Panc1 (cell line): ENCODE measurements around the gene RANGAP1. TPM values are rescaled to one million over a fixed set of nuclear protein-coding genes. Genes with fewer than 3 reads are reported as not detected.
"Not testable (repeated sequence)": the region's sequence is repeated elsewhere in the genome, so short reads cannot be mapped to it uniquely, and the experiment has no call there.

Experiments used
- ATAC-seq: fragments of 200-7000 bp; cut with Tn5 transposase; 2 replicates; pipeline ENCODE4 v1.9.1; 2020; ENCODE audit warnings: mild to moderate bottlenecking, moderate library complexity
- BruUV-seq: library from RNA; stranded (reverse); fragments of 400-500 nt; replicated peaks from 2 replicates; lab custom pipeline; 2021; lab: Mats Ljungman, UMichigan
- CTCF ChIA-PET: fragments of 300-600 bp; sonication (Branson Sonifier 250); formaldehyde crosslinking; loops from one replicate; lab custom pipeline; 2022; ENCODE audit warnings: antibody characterized with exemption; lab: Charles Lee
- POLR2A ChIA-PET: fragments of 300-600 bp; sonication (Branson Sonifier 250); formaldehyde crosslinking; loops from one replicate; lab custom pipeline; 2022; ENCODE audit warnings: antibody characterized with exemption; lab: Charles Lee
- DNase-seq: peaks from one replicate; pipeline ENCODE4 v3.0.0-alpha.2; 2010; ENCODE audit warnings: low read depth, low spot score
- H3K27ac ChIP-seq: 2 replicates; pipeline ENCODE4 v1.5.1; 2011; ENCODE audit warnings: mild to moderate bottlenecking, low read length, inconsistent platforms
- H3K27me3 ChIP-seq: fragments of 200-500 bp; sonication (Bioruptor generic); 2 replicates; pipeline ENCODE4 v1.6.0; 2014; ENCODE audit warnings: low read length, inconsistent platforms; ENCODE audit not compliant: control insufficient read depth, insufficient read depth
- H3K36me3 ChIP-seq: fragments of 200-500 bp; sonication (Bioruptor generic); 2 replicates; pipeline ENCODE4 v1.5.1; 2014; ENCODE audit warnings: inconsistent platforms, mild to moderate bottlenecking, low read length, moderate library complexity; ENCODE audit not compliant: control insufficient read depth, insufficient read depth
- H3K4me1 ChIP-seq: 2 replicates; pipeline ENCODE4 v1.5.1; 2011; ENCODE audit warnings: inconsistent platforms, mild to moderate bottlenecking, low read length, moderate library complexity; ENCODE audit not compliant: control insufficient read depth, insufficient read depth
- H3K4me3 ChIP-seq, 2 experiments: 2 replicates each; pipeline ENCODE4 v1.5.1; 2011 to 2012; ENCODE audit warnings: low read depth in 2 of 2, low read length in 2 of 2, mild to moderate bottlenecking in 2 of 2, inconsistent platforms in 1 of 2, moderate library complexity in 1 of 2
- H3K9me3 ChIP-seq: fragments of 200-500 bp; sonication (Bioruptor generic); 2 replicates; pipeline ENCODE4 v1.5.1; 2014; ENCODE audit warnings: low read depth, mild to moderate bottlenecking, inconsistent platforms, low read length, moderate library complexity; ENCODE audit not compliant: control insufficient read depth, insufficient read depth
- CTCF ChIP-seq: fragments of 450-650 bp; IDR thresholded peaks from 2 replicates; pipeline ENCODE4 v1.5.1; 2017; ENCODE audit warnings: mild to moderate bottlenecking
- POLR2AphosphoS5 ChIP-seq: IDR thresholded peaks from 2 replicates; pipeline ENCODE4 v1.6.1; 2012; ENCODE audit warnings: mild to moderate bottlenecking, low read depth, low read length, moderate library complexity
- REST ChIP-seq, 2 experiments: IDR thresholded peaks; 2 replicates each; pipeline ENCODE4 v1.6.1; 2011 to 2012; ENCODE audit warnings: low read depth in 2 of 2, control low read depth in 1 of 2, low read length in 1 of 2, mild to moderate bottlenecking in 1 of 2, moderate library complexity in 1 of 2; ENCODE audit not compliant: insufficient read depth in 1 of 2
- SIN3A ChIP-seq: IDR thresholded peaks from 2 replicates; pipeline ENCODE4 v1.6.1; 2012; ENCODE audit warnings: low read depth, mild to moderate bottlenecking, low read length, moderate library complexity, borderline replicate concordance; ENCODE audit not compliant: insufficient read depth
- TCF7L2 ChIP-seq: IDR thresholded peaks from 2 replicates; pipeline ENCODE4 v1.6.1; 2011; ENCODE audit warnings: mild to moderate bottlenecking, low read depth, low read length, inconsistent platforms
- in situ Hi-C: cut with HindIII; loops from 2 replicates; pipeline ENCODE4 v1.10.0; 2016; ENCODE audit warnings: low sequenced_read_pairs, low pct_unique_long_range_greater_than_20kb
- intact Hi-C: fragments of 100-400 bp; cut with micrococcal nuclease; formaldehyde crosslinking; loops from one replicate; pipeline ENCODE4 v1.10.0; 2022; ENCODE audit not compliant: unreplicated experiment
- total RNA-seq: library from RNA; stranded (reverse); gene quantifications from one replicate; pipeline ENCODE4 v1.2.1, GENCODE V29; 2021; ENCODE audit not compliant: unreplicated experiment

RANGAP1 gene
- total RNA-seq, 1 experiment from 2014 or later: 140 TPM

GRCh38 chr22:41296826-41297667 is 11.1 kb upstream of the RANGAP1 start:
- intact Hi-C loops: no loop called here
- ATAC-seq (no peak), DNase-seq (no peak)
- in situ Hi-C loops: no loop called here
- Histone ChIP-seq H3K36me3 (peaks cover 3% of the 10 kb centered on the region; the same call in 1 of the 2 replicates), H3K9me3 (no peaks in the 10 kb centered on the region), H3K27me3 (no peaks in the 10 kb centered on the region), H3K4me3 (no peak overlapping the region), H3K27ac (peak overlapping the region; percentile 75; the same call in 1 of the 2 replicates), H3K4me1 (no peaks in the 10 kb centered on the region; the same call in 1 of the 2 replicates)
- no peak for TF ChIP-seq CTCF
- no peak for TF ChIP-seq SIN3A
- TF ChIP-seq TCF7L2: no peak
- no peak for TF ChIP-seq REST (IDR thresholded peaks at IDR 0.05; ENCODE audit: insufficient read depth in 1 of 2, low read depth in 2 of 2, low read length in 1 of 2)
- TF ChIP-seq POLR2AphosphoS5: no peak
- ChIA-PET POLR2A (no interaction called here), CTCF (no interaction called here)
- no TSS peak for BruUV-seq

- H3K27me3 ChIP-seq, intact Hi-C loops, H3K9me3 ChIP-seq, DNase-seq, in situ Hi-C loops, H3K4me3 ChIP-seq, ATAC-seq, H3K36me3 ChIP-seq, H3K27ac ChIP-seq, CTCF ChIA-PET, BruUV-seq, POLR2A ChIA-PET: not testable (repeated sequence)
- H3K4me1 ChIP-seq: peaks cover 13% of the 10 kb centered on the region
Measured at GRCh38 chr22:41294816-41295215, 8.8 kb upstream of the RANGAP1 start.
